Body of pancreas (tissue), 4 donors: ENCODE data around the gene CHSY3. TPM values are rescaled to one million over a fixed set of nuclear protein-coding genes. Genes with fewer than 3 reads are reported as not detected.

ENCODE experiments used
- ATAC-seq: fragments of 150-250 bp; one replicate; pipeline ENCODE4 v1.9.1; 2016
- DNase-seq, 4 donors: peaks; one replicate each; pipeline ENCODE4 v3.0.0-alpha.2; 2019
- H3K27ac ChIP-seq, 4 donors: fragments of 200-600 bp; sonication (generic); 1 replicate in 3 of 4; 2 replicates in 1 of 4; pipeline versions ENCODE4 v1.5.1 to v1.6.1; 2016 to 2019; ENCODE audit warnings: mild to moderate bottlenecking in 1 of 4, mixed read lengths in 1 of 4, moderate library complexity in 1 of 4
- H3K27me3 ChIP-seq, 2 donors: fragments of 200-600 bp; sonication (generic); one replicate each; pipeline ENCODE4 v1.6.0; 2016; ENCODE audit warnings: mild to moderate bottlenecking in 1 of 2
- H3K36me3 ChIP-seq, 2 donors: fragments of 200-600 bp; sonication (generic); replicated peaks in 1 of 2; 2 replicates each; pipeline ENCODE4 v1.5.1; 2016; ENCODE audit warnings: low read depth in 2 of 2; ENCODE audit not compliant: insufficient read depth in 1 of 2
- H3K4me1 ChIP-seq: fragments of 200-600 bp; sonication (generic); one replicate; pipeline ENCODE4 v1.6.0; 2016
- H3K4me3 ChIP-seq, 2 donors: fragments of 200-600 bp; sonication (generic); 1 replicate in 1 of 2; 2 replicates in 1 of 2; pipeline ENCODE4 v1.5.1; 2016 to 2019
- H3K9me3 ChIP-seq, 3 donors: fragments of 200-600 bp; sonication (generic); 1 replicate in 2 of 3; 2 replicates in 1 of 3; pipeline ENCODE4 v1.5.1; 2016
- POLR2A ChIP-seq, 3 donors: fragments of 450-650 bp; IDR thresholded peaks; one replicate each; pipeline ENCODE4 v1.6.1; 2016; ENCODE audit warnings: antibody characterized with exemption in 3 of 3, mild to moderate bottlenecking in 2 of 3
- WGBS, 2 donors: methylation state at CpG; one replicate each; pipeline ENCODE4 v1.1.5; 2017; 5-methylcytosine and 5-hydroxymethylcytosine counted together
- intact Hi-C: fragments of 100-400 bp; cut with DNase I; formaldehyde crosslinking; loops from one replicate; pipeline ENCODE4 v1.15.1; 2023
- total RNA-seq, 2 donors: library from RNA; depleted of rRNA; stranded (reverse); fragments of >200 nt; gene quantifications; one replicate each; pipeline ENCODE4 v1.1.0, GENCODE V29; 2016
- TF ChIP-seq, protein P1 (sequence below), 7 experiments: fragments of 450-650 bp in 4 of 7; fragments of 200-600 bp in 3 of 7; sonication (generic) in 3 of 7; IDR thresholded peaks; one replicate each; pipeline ENCODE4 v1.5.1; 2016 to 2019; ENCODE audit warnings: antibody characterized with exemption in 7 of 7

Gene CHSY3
- total RNA-seq, 2 donors from 2014 or later = 3.3 to 6.5 TPM

DNA sequence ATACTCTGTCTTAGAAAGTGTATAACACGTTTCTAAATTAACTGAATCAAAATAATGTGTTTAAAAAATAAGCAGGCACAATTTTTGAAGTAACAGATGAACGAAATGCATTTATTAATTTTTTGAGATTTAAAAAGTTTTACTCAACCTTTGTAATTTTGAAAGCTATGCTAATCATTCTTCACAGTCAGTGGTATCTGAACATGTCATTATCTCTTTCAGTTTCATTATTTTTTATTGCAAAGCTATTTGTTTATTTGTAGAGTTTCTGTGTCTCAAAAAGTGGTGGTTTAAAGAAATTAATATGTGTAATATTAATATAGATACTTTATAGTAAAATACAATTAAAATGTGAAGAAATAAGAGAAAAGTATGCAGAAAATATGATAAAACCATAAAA, 11.2 kb downstream of the CHSY3 start:
- H3K27me3 ChIP-seq = no peaks in the 10 kb centered on the region
- no peaks in the 10 kb centered on the region for H3K36me3 ChIP-seq
- no peak overlapping the region for H3K4me3 ChIP-seq
- no peak for DNase-seq
- no peaks in the 10 kb centered on the region for H3K4me1 ChIP-seq
- H3K27ac ChIP-seq = no peak overlapping the region
- no peak for ATAC-seq
- no peak for TF ChIP-seq POLR2A (IDR thresholded peaks at IDR 0.05)
- TF ChIP-seq, protein P1, sequence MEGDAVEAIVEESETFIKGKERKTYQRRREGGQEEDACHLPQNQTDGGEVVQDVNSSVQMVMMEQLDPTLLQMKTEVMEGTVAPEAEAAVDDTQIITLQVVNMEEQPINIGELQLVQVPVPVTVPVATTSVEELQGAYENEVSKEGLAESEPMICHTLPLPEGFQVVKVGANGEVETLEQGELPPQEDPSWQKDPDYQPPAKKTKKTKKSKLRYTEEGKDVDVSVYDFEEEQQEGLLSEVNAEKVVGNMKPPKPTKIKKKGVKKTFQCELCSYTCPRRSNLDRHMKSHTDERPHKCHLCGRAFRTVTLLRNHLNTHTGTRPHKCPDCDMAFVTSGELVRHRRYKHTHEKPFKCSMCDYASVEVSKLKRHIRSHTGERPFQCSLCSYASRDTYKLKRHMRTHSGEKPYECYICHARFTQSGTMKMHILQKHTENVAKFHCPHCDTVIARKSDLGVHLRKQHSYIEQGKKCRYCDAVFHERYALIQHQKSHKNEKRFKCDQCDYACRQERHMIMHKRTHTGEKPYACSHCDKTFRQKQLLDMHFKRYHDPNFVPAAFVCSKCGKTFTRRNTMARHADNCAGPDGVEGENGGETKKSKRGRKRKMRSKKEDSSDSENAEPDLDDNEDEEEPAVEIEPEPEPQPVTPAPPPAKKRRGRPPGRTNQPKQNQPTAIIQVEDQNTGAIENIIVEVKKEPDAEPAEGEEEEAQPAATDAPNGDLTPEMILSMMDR (IDR thresholded peaks at IDR 0.05) = no peak
- intact Hi-C loops = no loop called here
- WGBS, 2 donors = 71 to 79% methylated on average over 2 of the region's 2 CpGs
- no peaks in the 10 kb centered on the region for H3K9me3 ChIP-seq

DNA sequence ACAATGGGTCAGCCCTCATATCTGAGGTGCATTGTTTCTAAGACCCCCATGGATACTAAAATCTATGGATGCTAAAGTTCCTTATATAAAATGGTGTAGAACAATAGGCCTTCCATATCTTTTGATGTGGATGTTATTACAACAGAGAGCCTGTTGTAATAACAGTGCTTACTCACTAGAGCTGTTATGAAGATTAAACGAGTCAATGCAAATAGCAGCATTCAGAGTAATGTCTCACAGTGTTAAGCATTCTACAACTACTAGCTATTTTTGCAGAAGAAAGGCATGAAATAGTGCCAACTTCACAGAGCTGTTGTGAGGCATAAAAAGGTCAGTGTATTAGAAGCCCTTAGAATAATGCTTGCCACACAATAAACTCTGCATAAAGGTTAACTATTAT, 13.0 kb downstream of the CHSY3 start:
- WGBS, 2 donors = 22 to 29% methylated on average over 1 of the region's 1 CpG
- Histone ChIP-seq H3K4me3 (no peak overlapping the region), H3K36me3 (no peaks in the 10 kb centered on the region), H3K4me1 (no peaks in the 10 kb centered on the region), H3K27me3 (no peaks in the 10 kb centered on the region), H3K27ac (no peak overlapping the region), H3K9me3 (no peaks in the 10 kb centered on the region)
- TF ChIP-seq POLR2A (IDR thresholded peaks at IDR 0.05) = no peak
- TF ChIP-seq, protein P1 (IDR thresholded peaks at IDR 0.05) = no peak
- no peak for ATAC-seq
- DNase-seq = no peak
- intact Hi-C loops = no loop called here

DNA sequence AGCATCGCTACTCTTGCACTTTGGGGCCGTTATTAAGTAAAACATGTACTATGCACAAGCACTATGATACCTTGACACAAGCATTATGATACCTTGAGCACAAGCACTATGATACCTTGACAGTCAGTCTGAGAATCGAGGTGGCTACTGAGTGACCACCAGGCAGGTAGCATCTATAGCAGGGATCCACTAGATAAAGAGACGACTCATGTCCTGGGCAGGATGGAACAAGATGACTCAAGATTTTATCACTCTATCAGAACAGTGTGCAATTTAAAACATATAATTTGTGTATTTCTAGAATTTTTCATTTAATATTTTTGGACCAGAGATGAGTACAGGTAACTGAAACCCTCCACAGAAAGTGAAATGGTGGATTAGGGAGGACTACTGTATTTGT, 16.9 kb downstream of the CHSY3 start:
- Histone ChIP-seq H3K4me3 (no peak overlapping the region), H3K36me3 (no peaks in the 10 kb centered on the region), H3K27ac (no peak overlapping the region), H3K4me1 (no peaks in the 10 kb centered on the region), H3K27me3 (no peaks in the 10 kb centered on the region), H3K9me3 (no peaks in the 10 kb centered on the region)
- intact Hi-C loops = no loop called here
- TF ChIP-seq POLR2A (IDR thresholded peaks at IDR 0.05) = no peak
- TF ChIP-seq, protein P1 (IDR thresholded peaks at IDR 0.05) = no peak
- WGBS, 2 donors = 75 to 79% methylated on average over 4 of the region's 4 CpGs
- DNase-seq (no peak), ATAC-seq (no peak)

DNA sequence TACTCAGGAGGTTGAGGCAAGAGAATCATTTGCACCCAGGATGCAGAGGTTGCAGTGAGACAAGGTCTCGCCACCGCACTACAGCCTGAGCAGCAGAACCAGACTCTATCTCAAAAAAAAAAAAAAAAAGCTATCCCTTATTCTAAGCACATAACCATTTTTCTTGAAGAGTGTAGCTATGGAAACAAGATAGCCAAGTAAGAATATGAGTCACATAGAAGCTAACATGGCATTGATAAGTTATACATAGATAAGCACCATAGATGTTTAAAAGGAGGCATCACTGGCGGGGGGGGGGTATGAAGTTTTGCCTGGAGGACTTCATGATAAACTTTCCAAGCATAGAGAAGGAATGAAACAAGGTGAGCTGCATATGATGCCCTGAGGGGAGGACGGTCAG, 26.0 kb downstream of the CHSY3 start:
- intact Hi-C loops = no loop called here
- Histone ChIP-seq H3K27ac (no peak overlapping the region), H3K4me3 (no peak overlapping the region), H3K27me3 (no peaks in the 10 kb centered on the region), H3K9me3 (no peaks in the 10 kb centered on the region), H3K4me1 (no peaks in the 10 kb centered on the region), H3K36me3 (no peaks in the 10 kb centered on the region)
- DNase-seq = no peak
- TF ChIP-seq, protein P1 (IDR thresholded peaks at IDR 0.05) = no peak
- no peak for TF ChIP-seq POLR2A (IDR thresholded peaks at IDR 0.05)
- no peak for ATAC-seq
- 69 to 82% methylated on average over 4 of the region's 4 CpGs for WGBS, 2 donors

DNA sequence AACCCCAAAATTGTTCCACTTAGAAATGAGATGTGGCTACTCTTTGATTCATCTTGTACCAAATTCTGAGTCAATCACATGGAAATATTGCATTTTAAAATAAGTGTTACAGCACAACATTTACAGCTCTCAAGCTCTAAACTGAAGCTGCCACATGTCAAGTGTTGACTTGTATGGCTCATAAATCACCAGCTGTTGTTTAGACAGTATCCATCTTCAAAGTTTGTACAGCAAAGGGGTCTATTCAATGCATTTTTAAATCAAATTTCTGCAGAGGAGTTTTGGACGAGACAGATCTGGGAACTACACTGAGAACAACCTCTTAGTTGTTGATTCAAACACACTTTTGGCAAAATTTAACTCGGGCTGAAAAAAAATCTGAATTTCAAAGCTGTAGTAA, 31.4 kb downstream of the CHSY3 start:
- Histone ChIP-seq H3K4me3 (no peak overlapping the region), H3K4me1 (no peaks in the 10 kb centered on the region), H3K27ac (no peak overlapping the region), H3K9me3 (peaks cover 0 to 21% (median 0%) of the 10 kb centered on the region in 3 donors), H3K27me3 (no peaks in the 10 kb centered on the region), H3K36me3 (no peaks in the 10 kb centered on the region)
- 57 to 61% methylated on average over 2 of the region's 2 CpGs for WGBS, 2 donors
- DNase-seq (no peak), ATAC-seq (no peak)
- no peak for TF ChIP-seq POLR2A (IDR thresholded peaks at IDR 0.05)
- TF ChIP-seq, protein P1 (IDR thresholded peaks at IDR 0.05) = no peak
- intact Hi-C loops = no loop called here
